ENCODE data around the gene HM13.
"Not testable (repeated sequence)": the region's sequence is repeated elsewhere in the genome, so short reads cannot be mapped to it uniquely, and the experiment has no call there.

- TF ChIP-seq CTCF (IDR thresholded peaks at IDR 0.05; ENCODE audit: insufficient read depth, low read length); POLR2AphosphoS5 (IDR thresholded peaks at IDR 0.05; ENCODE audit: low read depth); REST (IDR thresholded peaks at IDR 0.05; ENCODE audit: insufficient replicate concordance, low read depth); GABPA (IDR thresholded peaks at IDR 0.05; ENCODE audit: low read depth): not testable (repeated sequence)
These were observed 43.3 kb upstream of the HM13 start for GRCh38 chr20:31470946-31471345.

Data from HL-60 (cell line).